ENCODE data around the gene PIP4K2B.

Gene PIP4K2B

GRCh38 chr17:38777641-38778250 is 21.6 kb downstream of the PIP4K2B start:
- DNase-seq = no peak

DNA sequence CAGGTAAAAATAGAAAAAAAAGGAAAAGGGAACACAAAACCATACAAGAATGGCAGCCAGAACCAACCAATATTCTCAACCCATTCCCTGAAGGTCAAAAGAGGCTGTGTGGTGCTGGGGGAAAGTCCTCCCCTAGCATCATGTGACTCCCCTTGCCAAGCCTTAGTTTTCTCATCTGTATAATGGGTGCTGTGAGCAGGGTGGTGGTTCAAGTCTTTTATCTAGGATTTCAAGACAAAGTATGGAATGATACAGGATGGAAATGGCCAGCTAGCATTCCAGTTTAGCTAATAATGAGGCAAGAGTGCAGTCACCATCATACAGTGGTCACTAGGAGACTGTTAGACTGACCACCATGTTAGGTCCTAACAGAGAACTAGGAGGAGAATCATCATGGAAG is 26.1 kb downstream of the PIP4K2B start:
- DNase-seq = no peak

GRCh38 chr17:38768417-38768816 is 30.9 kb downstream of the PIP4K2B start:
- DNase-seq = no peak

DNA sequence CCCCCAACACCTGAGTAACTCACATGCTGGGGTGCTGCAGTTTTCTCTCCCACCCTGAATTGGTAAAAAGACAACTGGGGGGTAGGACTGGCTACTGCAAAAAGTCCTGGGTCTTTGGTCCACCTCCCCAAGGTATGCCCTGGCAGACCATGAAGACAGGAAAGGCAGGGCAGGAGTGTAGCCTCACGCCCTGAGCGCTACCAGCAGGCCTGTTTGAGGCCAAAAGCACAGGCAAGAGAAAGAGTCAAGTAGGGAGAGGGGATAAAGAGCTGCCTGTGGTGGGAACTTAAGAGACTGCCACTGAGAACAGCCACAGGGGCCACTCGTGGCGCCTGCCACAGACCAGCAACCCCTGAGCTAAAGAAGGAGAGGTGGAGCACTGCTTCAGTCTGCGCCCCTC is 33.0 kb downstream of the PIP4K2B start:
- DNase-seq = no peak

- DNase-seq = no peak
Measured at GRCh38 chr17:38762231-38762630, 37.1 kb downstream of the PIP4K2B start.

- no peak for DNase-seq
Measured at GRCh38 chr17:38761612-38762011, 37.7 kb downstream of the PIP4K2B start.

DNA sequence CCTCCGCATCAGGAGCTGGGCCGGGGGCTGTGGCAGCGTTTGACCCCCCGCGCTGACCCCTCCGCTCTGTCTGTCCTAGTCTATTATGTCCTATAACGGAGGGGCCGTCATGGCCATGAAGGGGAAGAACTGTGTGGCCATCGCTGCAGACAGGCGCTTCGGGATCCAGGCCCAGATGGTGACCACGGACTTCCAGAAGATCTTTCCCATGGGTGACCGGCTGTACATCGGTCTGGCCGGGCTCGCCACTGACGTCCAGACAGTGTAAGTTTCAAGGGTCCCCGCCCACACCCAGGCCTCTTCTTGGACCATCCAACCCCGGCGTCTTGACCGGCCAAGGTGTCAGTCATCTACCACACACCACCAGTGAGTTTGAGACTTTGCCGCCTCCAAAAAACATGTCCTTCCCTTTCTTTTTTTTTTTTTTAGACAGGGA is 46.3 kb downstream of the PIP4K2B start:
- DNase-seq = no peak

DNA sequence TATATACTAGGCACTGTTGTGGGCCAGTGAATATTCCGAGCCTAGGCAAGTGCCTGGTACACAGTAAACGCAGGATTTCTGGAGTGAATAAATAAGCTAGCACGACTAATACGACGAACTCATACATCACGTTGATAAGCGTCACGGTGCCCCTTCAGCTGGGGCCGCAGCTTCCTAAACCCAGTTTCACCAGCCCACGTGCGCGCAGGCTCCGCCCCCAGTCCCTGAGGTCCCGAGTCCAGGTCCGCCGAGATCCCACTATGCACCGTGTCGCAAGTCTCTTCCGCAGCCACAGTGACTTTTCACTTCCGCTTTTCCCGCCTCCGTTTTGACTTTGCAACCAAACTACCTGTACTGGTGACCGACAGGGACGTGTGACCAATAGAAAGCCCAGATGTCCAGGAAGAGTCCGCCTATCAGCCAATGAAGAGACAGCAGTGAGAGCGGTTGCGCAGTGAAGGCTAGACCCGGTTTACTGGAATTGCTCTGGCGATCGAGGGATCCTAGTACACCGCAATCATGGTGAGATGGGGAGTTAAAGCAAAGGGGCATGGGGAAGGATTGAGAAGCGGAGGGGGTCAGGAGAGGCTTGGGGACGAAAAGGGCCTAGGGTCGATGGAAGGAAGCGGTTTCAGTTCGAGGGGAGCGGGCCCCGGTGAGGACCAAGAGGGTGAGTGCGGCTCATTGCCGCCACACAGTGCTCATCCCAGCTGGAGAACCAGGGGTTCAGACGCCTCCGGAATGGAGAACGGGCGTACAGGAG is 46.9 kb downstream of the PIP4K2B start, which contains the start of gene PSMB3:
TSS of gene PSMB3 (plus strand) at position 434 of the 763 bp plus-strand sequence. CDS start at position 520, 86 bp downstream.
- peak; percentile 96 for DNase-seq

- peak; percentile 93 for DNase-seq
Measured at GRCh38 chr17:38751808-38752307, 47.5 kb downstream of the PIP4K2B start.

GRCh38 chr17:38751144-38751807 is 48.1 kb downstream of the PIP4K2B start:
- DNase-seq = no peak

DNA sequence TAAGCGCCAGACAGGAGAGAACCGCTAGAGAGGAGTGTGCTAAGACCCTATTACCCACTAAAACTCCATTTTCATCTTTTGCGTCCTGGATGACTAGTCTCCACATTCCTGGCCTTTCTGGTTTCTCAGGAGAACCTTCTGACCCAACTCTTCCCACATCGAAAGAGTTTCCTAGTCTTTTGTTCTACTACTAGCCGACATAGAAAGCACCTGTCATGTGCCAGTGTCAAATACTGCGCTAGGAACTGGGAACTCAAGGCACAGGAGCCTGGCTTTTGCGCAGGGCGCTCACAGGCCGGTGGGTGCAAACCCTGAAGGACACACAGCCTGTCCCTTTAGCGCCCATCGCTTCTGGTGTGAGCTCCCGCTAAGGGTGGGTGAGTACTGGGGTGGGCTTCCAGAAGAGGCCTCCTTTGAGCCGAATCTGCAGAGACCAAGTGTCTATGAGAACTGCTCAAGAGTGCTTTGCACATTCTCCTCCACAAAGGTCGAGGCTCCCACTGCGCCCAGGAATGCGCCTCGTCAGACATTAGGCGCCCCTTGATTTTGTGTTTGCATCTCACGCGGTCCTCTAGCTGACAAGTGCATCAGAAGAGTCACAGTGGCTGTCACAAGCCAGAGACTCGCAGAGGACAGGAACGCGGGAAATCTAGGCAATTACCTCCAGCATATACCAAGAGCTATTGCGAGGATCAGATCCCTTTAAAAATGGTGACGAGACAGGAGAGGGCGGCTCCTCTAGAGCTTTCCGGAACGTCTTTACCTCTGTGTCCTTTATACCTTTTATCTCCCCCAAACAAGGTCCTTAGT is 48.8 kb downstream of the PIP4K2B start:
- peak; percentile 57 for DNase-seq

DNA sequence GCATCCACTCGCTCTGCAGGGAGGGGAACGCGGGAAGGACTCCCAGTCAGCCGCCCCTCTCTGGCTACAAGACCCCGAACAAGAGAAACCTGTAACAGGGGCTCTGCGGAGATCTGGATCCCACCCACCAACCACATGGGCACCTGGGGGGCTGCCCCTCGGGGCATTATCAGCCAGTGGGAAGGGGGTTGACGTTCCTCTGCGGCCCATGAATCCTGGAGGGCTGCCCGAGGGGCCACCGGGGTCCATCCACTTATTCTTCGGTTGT is 49.4 kb downstream of the PIP4K2B start:
- no peak for DNase-seq

DNA sequence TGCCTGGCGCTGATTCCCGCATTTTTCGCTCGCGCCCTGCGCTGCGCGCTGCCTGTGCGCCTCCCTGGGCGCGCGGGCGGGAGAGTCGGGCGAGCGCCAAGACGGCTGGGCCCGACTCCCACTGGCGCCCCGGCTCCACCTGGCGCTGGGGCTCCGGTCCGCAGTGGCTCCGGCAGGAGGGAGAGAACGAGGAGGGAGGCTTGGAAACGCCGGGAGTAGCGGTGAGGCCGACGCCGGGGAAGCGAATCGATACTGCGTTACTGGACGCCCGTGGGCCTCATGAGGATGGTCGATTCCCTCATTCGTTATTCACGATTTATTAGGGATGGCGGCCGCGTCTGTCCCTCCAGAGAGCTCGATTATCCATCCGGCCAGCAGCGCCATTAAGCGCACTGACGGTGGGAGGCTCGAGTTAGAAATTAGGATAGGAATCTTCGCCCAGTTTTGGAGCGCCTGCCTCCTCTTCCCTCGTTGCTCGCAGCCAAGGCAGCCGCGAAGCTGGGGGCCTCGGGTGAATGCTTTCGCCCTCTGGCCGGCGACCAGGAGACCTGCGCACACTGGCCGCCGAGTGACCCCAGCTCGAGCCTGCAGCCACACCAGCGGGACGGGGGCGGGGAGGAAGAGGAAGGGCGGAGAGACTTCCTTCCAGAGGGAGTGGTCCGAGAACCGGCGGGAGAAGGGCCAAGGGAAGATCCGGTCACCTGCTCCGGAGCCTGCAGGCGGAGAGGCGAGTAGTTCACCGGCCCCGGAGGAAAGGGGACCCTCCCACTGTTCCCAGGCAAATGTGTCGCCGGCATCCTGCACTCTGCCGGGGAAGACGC is 49.9 kb downstream of the PIP4K2B start:
- peak; percentile 90 for DNase-seq

DNA sequence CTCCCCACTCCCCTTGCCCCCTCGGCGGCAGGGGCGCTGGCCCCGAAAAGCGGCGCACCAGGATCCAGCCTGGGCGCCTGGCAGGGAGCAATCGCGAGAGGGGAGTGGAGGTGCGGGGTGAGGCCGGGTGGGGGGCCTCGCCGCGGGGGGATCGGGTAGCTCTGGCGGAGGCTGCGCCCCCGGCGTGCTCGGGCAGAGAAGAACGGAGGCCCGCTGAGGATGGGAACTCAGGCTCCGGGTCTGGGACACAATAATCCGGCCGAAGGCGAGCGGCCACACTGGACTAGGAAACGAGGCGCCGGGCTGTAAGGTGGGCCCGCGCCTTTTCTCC is 50.5 kb downstream of the PIP4K2B start:
- no peak for DNase-seq

- peak; percentile 89 for DNase-seq
Measured at GRCh38 chr17:38748149-38748891, 51.0 kb downstream of the PIP4K2B start, which contains the start of gene PCGF2. PCGF2 (minus strand) TSS chr17:38748336; CDS start chr17:38740402, 7,934 bp downstream.

DNA sequence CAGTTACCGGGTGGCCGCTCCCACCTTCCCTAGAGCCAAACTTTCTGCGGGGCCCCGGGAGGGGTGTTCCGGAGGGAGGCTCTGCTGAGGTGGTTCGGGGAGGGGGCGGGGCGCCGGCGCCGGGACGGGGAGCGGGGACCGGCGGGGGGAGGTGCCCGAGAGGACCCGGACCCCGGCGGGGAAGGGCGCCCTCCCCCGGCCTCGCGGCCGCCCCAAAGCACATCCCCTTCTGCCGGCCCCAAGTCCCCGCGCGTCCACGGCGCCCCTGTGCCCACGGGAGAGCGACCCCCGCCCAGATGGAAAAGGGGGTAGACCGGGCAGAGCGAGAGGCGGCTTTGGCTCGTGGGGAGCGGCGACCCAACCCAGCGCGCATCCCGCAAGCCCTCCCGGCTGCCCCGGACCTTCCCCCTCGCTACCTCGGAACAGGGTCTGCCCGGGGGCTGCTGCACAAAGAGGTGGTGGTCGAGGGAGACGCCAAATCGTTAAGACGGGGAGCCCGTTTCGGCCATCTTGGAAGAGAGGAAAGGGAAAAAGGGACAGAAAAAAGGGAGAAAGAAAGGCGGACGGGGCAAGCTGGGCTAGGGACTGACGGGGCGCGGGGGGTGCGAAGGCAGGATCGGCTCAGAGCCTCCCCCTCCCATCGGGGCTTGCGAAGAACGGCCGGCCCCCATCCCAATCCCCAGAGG is 51.8 kb downstream of the PIP4K2B start:
- peak; percentile 82 for DNase-seq

GRCh38 chr17:38746849-38747462 is 52.4 kb downstream of the PIP4K2B start:
- no peak for DNase-seq

DNA sequence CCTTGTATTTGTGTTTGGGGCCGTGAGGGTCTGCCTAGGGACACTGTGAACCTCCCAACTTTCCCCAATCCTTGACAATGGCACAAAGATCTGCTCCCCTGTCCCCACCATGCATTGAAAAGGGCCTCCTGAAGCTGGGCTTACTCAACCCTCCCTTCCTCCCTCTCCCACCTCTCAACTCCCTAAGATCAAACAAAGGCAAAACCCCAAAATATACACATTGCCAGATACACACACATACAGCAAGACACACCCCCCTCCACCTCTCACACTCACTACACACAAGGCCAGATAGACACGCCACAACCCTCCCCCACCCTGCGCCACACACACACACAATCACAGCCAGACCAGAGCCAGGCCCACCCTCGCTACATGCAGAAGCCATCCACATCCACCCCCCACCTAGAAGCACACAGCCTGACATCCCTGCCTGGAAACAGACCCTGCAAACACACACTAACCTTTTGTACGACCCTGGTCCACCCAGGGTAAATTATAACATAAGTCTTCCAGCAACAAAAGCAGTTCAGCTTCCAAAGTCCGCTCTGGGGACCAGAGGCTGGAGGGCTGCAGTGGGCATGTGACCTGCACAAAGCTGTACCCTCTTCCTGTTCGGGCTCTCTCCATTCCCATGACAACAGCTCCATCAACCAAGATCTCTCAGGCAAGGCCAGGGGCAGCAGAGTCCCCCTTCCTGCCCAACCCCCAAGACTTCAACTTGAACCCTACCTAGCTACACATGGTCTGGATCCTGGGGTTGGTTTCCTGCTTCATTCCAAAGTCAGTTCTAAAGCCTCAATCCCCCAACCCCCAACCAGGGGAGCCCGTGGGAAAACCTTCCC is 53.1 kb downstream of the PIP4K2B start:
- DNase-seq = peak; percentile 51

DNA sequence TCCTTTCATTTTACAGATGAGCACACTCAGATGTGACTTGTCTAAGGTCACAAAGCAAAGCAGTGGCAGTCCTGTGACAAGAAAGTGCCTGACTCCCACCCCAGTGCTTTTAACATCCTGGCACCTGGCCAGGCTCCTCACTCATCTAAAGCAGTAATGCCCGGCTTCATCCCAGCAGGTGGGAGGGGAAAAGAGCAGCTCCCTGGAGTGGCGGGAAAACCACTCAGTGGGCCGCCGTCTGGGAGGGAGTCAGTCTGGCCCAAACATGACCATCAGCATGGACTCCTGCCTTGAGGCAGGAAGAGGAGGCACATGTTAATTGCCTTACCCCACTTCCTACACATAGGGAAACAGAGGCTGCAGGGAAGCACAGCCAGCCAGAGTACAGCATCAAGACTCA is 53.8 kb downstream of the PIP4K2B start:
- no peak for DNase-seq

Measured in retina (tissue), 1 donor.